K562 (cell line): ENCODE results near the gene DDAH2. TPM values are rescaled to one million over a fixed set of nuclear protein-coding genes. Genes with fewer than 3 reads are reported as not detected.

Source experiments
- CGGBP1 ChIP-seq: fragments of 250-450 bp; sonication (Bioruptor Pico); IDR thresholded peaks from 2 replicates; pipeline ENCODE4 v1.9.0; 2021; ENCODE audit warnings: mild to moderate bottlenecking
- CLOCK ChIP-seq: fragments of 250-450 bp; sonication (Bioruptor Pico); IDR thresholded peaks from 2 replicates; pipeline ENCODE4 v1.4.0; 2020; ENCODE audit warnings: mild to moderate bottlenecking, moderate library complexity, borderline replicate concordance
- FOXO4 ChIP-seq: fragments of 450-650 bp; formaldehyde crosslinking; IDR thresholded peaks from 2 replicates; pipeline ENCODE4 v1.4.0; 2020; ENCODE audit warnings: mild to moderate bottlenecking, moderate library complexity
- GTF2F1 ChIP-seq: IDR thresholded peaks from 2 replicates; pipeline ENCODE4 v1.6.1; 2011; ENCODE audit warnings: low read depth, low read length, improper control_type of control experiment
- ILF3 ChIP-seq: fragments of 450-650 bp; IDR thresholded peaks from 2 replicates; pipeline ENCODE4 v1.6.1; 2018; ENCODE audit warnings: antibody characterized with exemption, mild to moderate bottlenecking, moderate library complexity, borderline replicate concordance
- KDM2B ChIP-seq: fragments of 250-450 bp; sonication (Bioruptor Pico); IDR thresholded peaks from 2 replicates; pipeline ENCODE4 v1.8.0; 2021; ENCODE audit warnings: mild to moderate bottlenecking, moderate library complexity
- MYC ChIP-seq, 2 experiments: fragments of 250-450 bp in 1 of 2; sonication (Bioruptor Pico) in 1 of 2; IDR thresholded peaks; 2 replicates each; pipeline versions ENCODE4 v1.5.1 to v1.6.1; 2012 to 2021; ENCODE audit warnings: low read depth in 2 of 2, borderline replicate concordance in 1 of 2, improper control_type of control experiment in 1 of 2, low read length in 1 of 2, mild to moderate bottlenecking in 1 of 2, moderate library complexity in 1 of 2
- MYNN ChIP-seq, 2 experiments: sonication (generic); formaldehyde crosslinking in 1 of 2; IDR thresholded peaks; 2 replicates each; pipeline versions ENCODE4 v1.5.0 to v1.6.1; 2016 to 2020; ENCODE audit warnings: antibody characterized with exemption in 1 of 2, missing genetic modification reagents in 1 of 2
- OTX1 ChIP-seq: fragments of 450-650 bp; formaldehyde crosslinking; IDR thresholded peaks from 2 replicates; pipeline ENCODE4 v1.4.0; 2022; ENCODE audit warnings: mild to moderate bottlenecking
- PRPF4 ChIP-seq: fragments of 200-400 bp; formaldehyde crosslinking; IDR thresholded peaks from one replicate; pipeline ENCODE4 v1.6.1; 2017; ENCODE audit warnings: low read length, low read depth, mild to moderate bottlenecking; ENCODE audit not compliant: insufficient read depth, poor library complexity, severe bottlenecking
- SMC3 ChIP-seq: conservative IDR thresholded peaks from 2 replicates; pipeline ENCODE4 v1.6.1; 2011; ENCODE audit warnings: low read depth, low read length, improper control_type of control experiment; ENCODE audit not compliant: insufficient read depth
- SP1 ChIP-seq: sonication (generic); formaldehyde crosslinking; IDR thresholded peaks from 2 replicates; pipeline ENCODE4 v1.8.1; 2022; ENCODE audit warnings: mild to moderate bottlenecking, missing genetic modification reagents
- TBL1XR1 ChIP-seq, 2 experiments: IDR thresholded peaks; 2 replicates each; pipeline ENCODE4 v1.6.1; 2012; ENCODE audit warnings: improper control_type of control experiment in 2 of 2, low read length in 2 of 2, mild to moderate bottlenecking in 1 of 2
- TBP ChIP-seq: optimal IDR thresholded peaks from 2 replicates; pipeline ENCODE3; 2011; ENCODE audit warnings: low read depth, low read length, improper control_type of control experiment
- ZBTB9 ChIP-seq: fragments of 450-650 bp; formaldehyde crosslinking; IDR thresholded peaks from 2 replicates; pipeline ENCODE4 v1.4.0; 2020; ENCODE audit warnings: mild to moderate bottlenecking, moderate library complexity
- ZKSCAN3 ChIP-seq: fragments of 250-450 bp; sonication (Bioruptor Pico); IDR thresholded peaks from 2 replicates; pipeline ENCODE4 v1.4.0; 2020
- ZNF174 ChIP-seq: fragments of 250-450 bp; sonication (Bioruptor Pico); IDR thresholded peaks from 2 replicates; pipeline ENCODE4 v1.4.0; 2020; ENCODE audit warnings: mild to moderate bottlenecking
- ZNF184 ChIP-seq: sonication (generic); formaldehyde crosslinking; IDR thresholded peaks from 2 replicates; pipeline ENCODE4 v1.5.0; 2020; ENCODE audit warnings: missing genetic modification reagents
- ZNF253 ChIP-seq: fragments of 250-450 bp; sonication (Bioruptor Pico); conservative IDR thresholded peaks from 2 replicates; pipeline ENCODE4 v1.6.1; 2021; ENCODE audit warnings: mild to moderate bottlenecking
- ZNF384 ChIP-seq: IDR thresholded peaks from 2 replicates; pipeline ENCODE4 v1.6.1; 2012; ENCODE audit warnings: low read depth, low read length, improper control_type of control experiment
- ZNF551 ChIP-seq: fragments of 250-450 bp; sonication (Bioruptor Pico); IDR thresholded peaks from 2 replicates; pipeline ENCODE4 v1.5.0; 2021; ENCODE audit warnings: mild to moderate bottlenecking, moderate library complexity
- ZNF707 ChIP-seq: fragments of 250-450 bp; sonication (Bioruptor Pico); conservative IDR thresholded peaks from 2 replicates; pipeline ENCODE4 v1.8.0; 2022; ENCODE audit warnings: inconsistent platforms, mild to moderate bottlenecking, moderate library complexity
- polyA plus RNA-seq, 8 experiments: library from polyadenylated mRNA; depleted of rRNA in 4 of 8; stranded (reverse) in 5 of 8; unstranded in 3 of 8; fragments of >200 nt; fragmentation: Nextera tagmentation in 2 of 8; fragmentation: Illumina TruSeq in 1 of 8; extraction: Ambion mirVana in 2 of 8; extraction: Trizol in 1 of 8; gene quantifications; 2 replicates each; pipeline versions ENCODE4 v1.2.1 to v1.2.3, GENCODE V29; 2011 to 2014; ENCODE audit warnings: inconsistent platforms in 1 of 8, missing spikeins in 1 of 8
- total RNA-seq, 7 experiments: library from RNA; depleted of rRNA in 6 of 7; stranded (reverse); fragments of >200 nt in 6 of 7; fragmentation: Illumina TruSeq in 2 of 7; extraction: Trizol in 2 of 7; gene quantifications; 2 replicates each; pipeline versions ENCODE4 v1.2.1 to v1.2.3, GENCODE V29; 2011 to 2021; ENCODE audit warnings: low replicate concordance in 1 of 7

Gene DDAH2
- total and polyA plus RNA-seq, 9 of the 15 experiments (the other 6 are each of a cell fraction or from before 2014, with no cell fraction given) = 1.8 to 45.4 (median 21.4) TPM

GRCh38 chr6:31740397-31741223 lies 11.5 kb upstream of the DDAH2 start (continued):
- TF ChIP-seq FOXO4 (CRISPR knock-in tag) (no peak), CGGBP1 (CRISPR knock-in tag) (peak; percentile 3; the same call in 1 of the 2 replicates), MYNN (IDR thresholded peaks at IDR 0.05) (no peak), MYNN (CRISPR knock-in tag; IDR thresholded peaks at IDR 0.05) (no peak), ZNF384 (no peak; the same call in 1 of the 2 replicates), ZNF551 (CRISPR knock-in tag) (no peak), ZBTB9 (CRISPR knock-in tag) (peak; percentile 9; the same call in 1 of the 2 replicates), ZNF253 (no peak), SP1 (CRISPR knock-in tag) (no peak), ZKSCAN3 (CRISPR knock-in tag) (no peak), SMC3 (no peak), MYC (IDR thresholded peaks at IDR 0.05; ENCODE audit: low read depth, low read length) (no peak), MYC (CRISPR knock-in tag; IDR thresholded peaks at IDR 0.05; ENCODE audit: borderline replicate concordance, low read depth) (no peak), OTX1 (CRISPR knock-in tag) (peak; percentile 5; the same call in 1 of the 2 replicates), ZNF184 (CRISPR knock-in tag) (no peak), GTF2F1 (no peak), TBP (no peak), PRPF4 (no peak), KDM2B (CRISPR knock-in tag) (no peak), ILF3 (no peak), ZNF174 (CRISPR knock-in tag) (no peak), TBL1XR1 (IDR thresholded peaks at IDR 0.05; ENCODE audit: low read length in 2 of 2) (no peak), CLOCK (no peak), ZNF707 (CRISPR knock-in tag) (no peak)
